DMS53 (cell line): ENCODE data around the gene PADI2.

ENCODE experiments used
- DNase-seq: peaks from one replicate; lab custom pipeline; 2025; lab: John Stamatoyannopoulos, UW

PADI2 gene

GRCh38 chr1:17139637-17140036 lies 20.4 kb upstream of the PADI2 start:
- peak; percentile 19 for DNase-seq

GRCh38 chr1:17137441-17137840 lies 18.2 kb upstream of the PADI2 start:
- no peak for DNase-seq

- DNase-seq: no peak
Observed at GRCh38 chr1:17136936-17137335, 17.7 kb upstream of the PADI2 start.

- no peak for DNase-seq
Observed at GRCh38 chr1:17136145-17136544, 16.9 kb upstream of the PADI2 start.

GRCh38 chr1:17135530-17135929 lies 16.3 kb upstream of the PADI2 start:
- DNase-seq: peak; percentile 87

- no peak for DNase-seq
Observed at GRCh38 chr1:17134724-17135123, 15.5 kb upstream of the PADI2 start.

GRCh38 chr1:17134034-17134433 lies 14.8 kb upstream of the PADI2 start:
- peak; percentile 39 for DNase-seq

- DNase-seq: no peak
Observed at GRCh38 chr1:17130138-17130635, 10.9 kb upstream of the PADI2 start.

GRCh38 chr1:17128361-17128760 lies 9.1 kb upstream of the PADI2 start:
- DNase-seq: peak; percentile 66

GRCh38 chr1:17125756-17126237 lies 6.5 kb upstream of the PADI2 start:
- peak; percentile 89 for DNase-seq

- no peak for DNase-seq
Observed at GRCh38 chr1:17123196-17124045, 4.2 kb upstream of the PADI2 start.

- DNase-seq: peak; percentile 39
Observed at GRCh38 chr1:17122521-17123164, 3.4 kb upstream of the PADI2 start.

GRCh38 chr1:17121881-17122280 lies 2.6 kb upstream of the PADI2 start:
- no peak for DNase-seq

- DNase-seq: peak; percentile 15
Observed at GRCh38 chr1:17120962-17121837, 1.9 kb upstream of the PADI2 start.

GRCh38 chr1:17120481-17120877 lies 1.2 kb upstream of the PADI2 start:
- DNase-seq: no peak

- peak; percentile 37 for DNase-seq
Observed at GRCh38 chr1:17119773-17120480, 676 bp upstream of the PADI2 start.

GRCh38 chr1:17118706-17119075 lies 560 bp downstream of the PADI2 start:
- DNase-seq: no peak

- DNase-seq: no peak
Observed at GRCh38 chr1:17118268-17118667, 983 bp downstream of the PADI2 start.

GRCh38 chr1:17117451-17118265 lies 1.6 kb downstream of the PADI2 start:
- DNase-seq: peak; percentile 22

GRCh38 chr1:17116643-17117042 lies 2.6 kb downstream of the PADI2 start:
- no peak for DNase-seq

GRCh38 chr1:17113963-17114362 lies 5.3 kb downstream of the PADI2 start:
- DNase-seq: no peak
